IPS-11a (cell line): ENCODE results near the gene PRSS38.
A peak's percentile ranks its signal among the peaks of the same experiment; 100 is the strongest.

Experiments used
- H3K4me3 ChIP-seq: one replicate; pipeline ENCODE4 v1.5.1; 2013; ENCODE audit warnings: low read depth, low read length, control low read depth

PRSS38 gene

GRCh38 chr1:227778401-227778947, 37.0 kb upstream of the PRSS38 start:
- no peak overlapping the region for H3K4me3 ChIP-seq

- no peak overlapping the region for H3K4me3 ChIP-seq
Measured at GRCh38 chr1:227779021-227779441, 36.4 kb upstream of the PRSS38 start.

DNA sequence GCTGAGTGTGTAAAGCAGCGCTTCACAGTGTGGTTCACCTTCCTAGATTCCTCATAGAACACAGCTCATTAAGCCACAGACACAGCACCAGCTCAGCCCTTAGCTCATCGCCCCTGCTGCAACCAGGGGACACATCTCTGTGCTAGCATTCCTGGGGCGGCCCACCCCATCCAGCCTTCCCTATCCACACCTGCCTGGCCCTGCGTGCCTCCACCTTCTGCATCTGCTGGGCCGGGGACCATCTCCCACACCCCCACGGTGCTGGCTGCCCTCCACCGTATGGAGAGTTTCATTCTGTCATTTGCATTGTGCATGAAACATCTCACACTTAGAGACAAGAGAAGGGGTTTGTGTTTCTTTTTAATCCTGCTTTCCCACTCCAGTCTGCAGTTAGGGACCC, 35.8 kb upstream of the PRSS38 start:
- no peak overlapping the region for H3K4me3 ChIP-seq

GRCh38 chr1:227780101-227781044, 35.1 kb upstream of the PRSS38 start:
- H3K4me3 ChIP-seq: no peak overlapping the region

GRCh38 chr1:227781314-227781930, 34.1 kb upstream of the PRSS38 start:
- H3K4me3 ChIP-seq: no peak overlapping the region

- no peak overlapping the region for H3K4me3 ChIP-seq
Measured at GRCh38 chr1:227782226-227782625, 33.2 kb upstream of the PRSS38 start.

DNA sequence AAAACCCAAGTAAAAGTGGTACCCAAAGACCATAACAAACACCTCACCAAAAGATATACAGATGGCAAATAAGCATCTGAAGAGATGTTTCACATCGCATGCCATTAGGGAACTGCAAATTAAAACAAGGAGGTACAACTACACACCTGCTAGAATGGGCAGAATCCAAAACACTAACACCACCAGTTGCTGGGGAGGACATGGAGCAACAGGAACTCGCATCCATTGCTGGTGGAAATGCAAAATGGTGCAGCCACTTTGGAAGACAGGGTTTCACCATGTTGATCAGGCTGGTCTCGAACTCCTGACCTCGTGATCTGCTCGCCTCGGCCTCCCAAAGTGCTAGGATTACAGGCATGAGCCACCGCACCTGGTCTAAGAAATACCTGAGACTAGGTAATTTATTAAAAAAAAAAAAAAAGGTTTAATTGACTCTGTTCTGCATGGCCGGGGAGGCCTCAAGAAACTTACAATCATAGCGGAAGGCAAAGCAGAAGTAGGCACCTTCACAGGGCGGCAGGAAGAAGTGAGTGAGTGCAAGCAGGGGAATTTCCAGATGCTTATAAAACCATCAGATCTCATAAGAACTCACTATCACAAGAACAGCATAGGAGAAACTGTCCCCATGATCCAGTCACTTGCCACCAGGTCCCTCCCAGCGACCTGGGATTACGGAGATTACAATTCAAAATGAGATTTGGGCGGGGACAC, 30.2 kb upstream of the PRSS38 start:
- H3K4me3 ChIP-seq: no peak overlapping the region

- no peak overlapping the region for H3K4me3 ChIP-seq
Measured at GRCh38 chr1:227785805-227786671, 29.4 kb upstream of the PRSS38 start.

GRCh38 chr1:227786673-227787512, 28.6 kb upstream of the PRSS38 start:
- peak overlapping the region; percentile 49 for H3K4me3 ChIP-seq

DNA sequence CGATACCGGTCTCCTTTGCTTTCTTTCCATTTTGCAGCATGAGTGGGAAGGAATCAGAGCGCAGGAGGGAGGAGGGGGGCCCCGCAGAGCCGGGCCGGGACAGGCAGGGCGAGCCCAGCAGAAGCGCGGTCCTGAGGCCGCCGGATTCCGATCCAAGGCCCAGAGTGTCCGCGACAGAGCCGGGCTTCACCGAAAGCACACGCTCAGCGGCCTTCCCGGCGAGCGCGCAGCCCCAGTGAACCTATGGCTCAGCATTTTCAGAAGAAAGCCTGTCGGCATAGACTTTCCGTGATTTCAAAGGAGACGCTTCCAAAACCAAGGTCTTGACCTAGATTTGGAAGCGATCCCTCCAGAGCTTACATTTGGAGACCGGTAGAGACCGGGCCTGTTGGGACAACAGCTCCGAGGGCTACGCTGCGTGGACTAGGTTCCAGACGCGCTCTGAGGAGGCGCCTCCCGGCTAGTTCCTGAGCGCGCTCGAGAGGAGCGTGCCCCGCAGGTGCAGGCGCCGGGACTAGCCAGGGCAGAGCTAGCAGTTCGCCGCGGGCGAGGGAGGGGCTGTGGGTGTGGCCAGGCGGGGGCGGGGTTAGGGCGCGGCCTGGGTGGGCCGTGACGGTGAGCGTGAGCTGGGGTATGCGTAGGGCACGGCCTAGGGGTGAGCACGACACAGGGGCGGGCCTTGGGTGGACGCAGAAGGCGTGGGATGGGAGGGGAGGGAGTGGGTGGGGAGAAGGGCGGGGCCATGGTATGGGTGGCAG, 27.8 kb upstream of the PRSS38 start:
- H3K4me3 ChIP-seq: peak overlapping the region; percentile 49

DNA sequence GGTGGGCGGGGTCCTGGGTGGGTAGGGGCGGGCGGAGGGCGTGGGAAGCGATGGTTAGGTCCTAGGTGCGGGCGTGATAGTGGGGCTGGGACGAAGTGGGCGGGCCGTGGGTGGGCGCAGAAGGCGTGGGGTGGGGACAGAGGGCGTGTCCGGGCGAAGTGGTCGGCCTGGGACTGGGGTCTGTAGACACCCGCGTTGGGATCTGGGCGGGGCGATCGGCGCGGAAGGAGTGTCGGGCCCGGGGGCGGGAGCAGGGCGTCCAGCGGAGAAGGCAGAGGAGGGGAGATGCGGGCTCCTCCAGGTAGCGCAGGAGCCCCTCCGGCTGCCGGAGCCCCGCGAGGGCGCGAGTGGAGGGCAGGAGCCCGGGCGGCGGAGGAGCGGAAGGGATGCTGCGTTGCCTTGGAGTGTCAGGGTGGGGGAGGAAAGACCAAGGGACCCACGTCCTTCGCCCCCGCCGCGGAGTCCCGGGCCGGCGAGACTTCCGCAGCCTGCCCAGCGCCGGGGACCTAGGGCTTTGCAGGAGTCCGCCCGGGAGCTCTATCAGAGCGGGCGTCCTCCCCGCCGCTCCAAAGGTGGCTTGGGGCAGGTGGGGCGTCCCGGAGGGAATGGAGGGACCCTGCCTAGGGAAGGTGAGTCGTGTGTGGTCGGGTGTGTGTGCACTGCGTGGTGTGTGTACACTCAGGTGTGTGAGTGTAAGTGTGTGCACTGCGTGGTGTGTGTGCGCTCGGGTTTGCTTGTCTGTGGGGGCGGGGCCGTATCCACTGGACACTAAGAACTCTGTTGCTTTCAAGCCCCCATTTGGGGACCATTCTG, 27.0 kb upstream of the PRSS38 start:
- H3K4me3 ChIP-seq: peak overlapping the region; percentile 63

DNA sequence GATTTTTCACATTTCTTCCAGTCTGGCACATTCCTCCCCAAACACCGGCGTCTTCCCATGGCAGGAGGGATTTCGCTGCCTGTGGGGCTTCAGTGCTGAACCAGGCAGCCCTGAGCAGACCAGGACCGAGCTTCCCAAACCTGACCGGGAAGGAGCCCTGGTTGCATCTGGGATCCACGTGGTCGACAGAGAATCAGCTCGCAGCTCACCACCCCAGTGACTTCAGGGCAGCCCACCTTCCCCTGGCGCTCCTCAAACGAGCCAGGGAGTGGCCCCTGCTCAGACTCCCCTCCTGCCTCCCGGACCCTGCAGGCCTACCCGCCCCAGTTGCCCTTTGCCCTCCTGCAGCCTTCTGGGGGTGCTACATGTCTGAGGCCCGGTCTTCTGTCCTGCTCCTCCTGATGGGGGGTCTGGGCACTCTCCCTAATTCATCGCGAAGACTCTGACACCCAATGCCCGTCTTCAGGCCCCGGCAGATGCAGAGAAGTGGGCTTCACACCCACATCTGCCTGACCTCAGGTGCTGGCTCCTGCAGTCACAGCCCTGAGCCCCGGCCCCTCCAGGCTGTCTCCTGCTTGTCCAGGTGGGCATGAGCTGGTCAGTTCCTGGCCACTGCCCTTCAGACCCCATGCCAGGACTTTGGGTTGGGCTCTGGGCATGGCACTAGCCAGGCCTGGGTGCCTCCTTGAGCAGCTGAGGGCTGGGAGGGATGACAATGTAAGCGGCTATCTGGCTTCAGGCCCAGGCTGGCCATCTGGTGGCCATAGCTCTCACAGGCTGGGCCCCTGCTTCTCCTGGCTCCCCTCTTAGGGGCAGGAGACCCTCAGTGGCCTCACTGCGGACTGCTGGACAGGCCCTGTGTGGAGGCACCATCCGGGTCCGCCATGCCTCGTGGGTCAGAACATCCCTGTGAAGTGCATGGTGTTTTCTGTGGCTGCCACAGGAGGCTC, 26.1 kb upstream of the PRSS38 start:
- H3K4me3 ChIP-seq: peak overlapping the region; percentile 63

DNA sequence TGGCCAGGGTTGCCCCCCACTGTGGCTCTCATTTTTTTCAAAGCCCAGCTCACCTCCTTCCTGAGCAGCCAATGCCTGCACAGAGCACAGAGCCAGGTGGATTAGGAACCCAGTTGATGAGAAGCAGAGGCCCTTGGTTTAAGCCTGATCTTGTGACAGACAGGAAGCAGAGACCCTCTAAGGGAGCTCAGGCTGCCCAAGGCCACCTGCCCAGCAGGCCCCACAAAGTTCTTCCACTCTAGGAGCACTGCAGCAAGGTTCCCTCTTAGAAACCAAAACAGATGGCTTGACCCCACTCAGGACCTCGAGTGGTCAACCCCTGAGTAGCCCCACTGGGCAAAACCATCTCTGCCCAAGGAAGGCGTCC, 25.5 kb upstream of the PRSS38 start:
- H3K4me3 ChIP-seq: no peak overlapping the region

DNA sequence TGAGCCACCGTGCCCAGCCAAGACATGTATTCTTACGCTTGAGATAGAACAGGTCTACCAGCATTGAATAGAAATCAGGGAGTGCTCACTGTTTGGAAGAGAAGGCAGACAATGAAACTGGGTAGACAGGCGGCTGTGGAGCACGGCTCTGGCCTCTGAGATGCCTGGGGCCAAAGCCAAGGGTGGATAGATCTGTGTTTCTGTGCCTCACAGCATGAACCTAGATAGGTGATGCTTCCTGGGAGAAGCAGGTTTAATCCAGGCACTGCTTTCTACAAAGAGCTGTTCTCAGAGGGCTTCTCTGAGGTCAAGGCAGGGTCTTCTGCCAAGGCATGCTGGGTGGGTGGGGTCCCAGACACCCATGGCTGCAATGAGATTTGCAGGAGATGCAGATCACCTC, 24.6 kb upstream of the PRSS38 start:
- H3K4me3 ChIP-seq: no peak overlapping the region

DNA sequence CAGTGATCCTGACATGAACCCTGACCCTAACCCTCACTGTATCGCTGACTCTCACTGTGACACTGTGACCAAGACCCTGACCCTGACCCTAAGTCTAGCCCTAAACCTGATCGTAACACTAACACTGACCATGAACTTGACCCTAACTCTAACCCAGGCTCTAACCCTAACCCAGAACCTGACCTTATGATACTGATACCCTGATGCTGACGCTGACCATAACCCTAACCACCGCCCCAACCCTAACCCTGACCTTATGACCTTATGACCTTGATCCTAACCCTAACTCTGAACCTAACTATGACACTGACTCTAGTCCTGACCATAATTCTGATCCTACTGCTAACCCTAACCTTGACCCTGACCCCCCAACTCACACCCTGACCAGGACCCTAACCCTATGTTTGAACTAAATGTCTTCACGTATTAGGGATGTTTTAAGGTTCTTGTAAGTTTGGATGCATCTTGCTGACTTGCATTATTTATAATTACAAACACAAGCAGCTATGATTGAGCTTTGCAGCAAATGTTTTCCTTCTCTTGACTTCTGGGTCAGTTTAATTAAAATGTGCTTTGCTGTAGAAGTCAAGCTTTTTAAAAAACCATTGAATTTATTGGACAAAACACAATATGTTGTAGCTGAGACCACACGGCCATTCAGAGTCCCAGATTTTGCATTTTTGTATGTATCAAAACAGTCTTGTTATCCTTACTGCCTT, 23.9 kb upstream of the PRSS38 start:
- H3K4me3 ChIP-seq: no peak overlapping the region
